ENCODE results near the gene SMAD2.

GRCh38 chr18:47901624-47902362 is 28.7 kb downstream of the SMAD2 start:
- TF ChIP-seq TARDBP (IDR thresholded peaks at IDR 0.05) (no peak), NFRKB (IDR thresholded peaks at IDR 0.05) (no peak), FOXK2 (IDR thresholded peaks at IDR 0.05) (no peak)

Measured in HEK293T (cell line).